Measurements from ENCODE around the gene DPAGT1.
"Not testable (repeated sequence)": the region's sequence is repeated elsewhere in the genome, so short reads cannot be mapped to it uniquely, and the experiment has no call there.

Gene DPAGT1

GRCh38 chr11:119115484-119116234 lies 14.0 kb upstream of the DPAGT1 start:
- DNase-seq = no peak

GRCh38 chr11:119114351-119114750 lies 12.7 kb upstream of the DPAGT1 start:
- DNase-seq = no peak

- no peak for DNase-seq
These were observed 12.1 kb upstream of the DPAGT1 start for GRCh38 chr11:119113716-119114115.

- DNase-seq = no peak
These were observed 10.8 kb upstream of the DPAGT1 start for GRCh38 chr11:119112314-119113020.

GRCh38 chr11:119111361-119111925 lies 9.8 kb upstream of the DPAGT1 start:
- DNase-seq = no peak

- no peak for DNase-seq
These were observed 8.8 kb upstream of the DPAGT1 start for GRCh38 chr11:119110439-119110838.

- no peak for DNase-seq
These were observed 8.2 kb upstream of the DPAGT1 start for GRCh38 chr11:119109843-119110242.

GRCh38 chr11:119108857-119109221 lies 7.2 kb upstream of the DPAGT1 start:
- no peak for DNase-seq

GRCh38 chr11:119108146-119108856 lies 6.6 kb upstream of the DPAGT1 start:
- DNase-seq = peak in 1 of 2 experiments; percentile 17

- no peak for DNase-seq
These were observed 6.0 kb upstream of the DPAGT1 start for GRCh38 chr11:119107538-119108145.

GRCh38 chr11:119106564-119107537 lies 5.2 kb upstream of the DPAGT1 start, which contains the start of gene C2CD2L:
C2CD2L (plus strand) TSS chr11:119107344; CDS start chr11:119107742, 398 bp downstream.
- DNase-seq = peak; percentile 23 to 67

- DNase-seq = no peak
These were observed 2.1 kb upstream of the DPAGT1 start for GRCh38 chr11:119103793-119104192.

GRCh38 chr11:119103161-119103664 lies 1.6 kb upstream of the DPAGT1 start:
- DNase-seq = not testable (repeated sequence)

GRCh38 chr11:119100994-119101758 lies 477 bp downstream of the DPAGT1 start:
- no peak for DNase-seq

- DNase-seq = no peak
These were observed 1.2 kb downstream of the DPAGT1 start for GRCh38 chr11:119100246-119100970.

GRCh38 chr11:119099711-119100110 lies 1.9 kb downstream of the DPAGT1 start:
- DNase-seq = no peak

- DNase-seq = peak; percentile 98 to 99
These were observed 6.4 kb downstream of the DPAGT1 start for GRCh38 chr11:119095066-119095880.

GRCh38 chr11:119094816-119095065 lies 6.9 kb downstream of the DPAGT1 start:
- DNase-seq = peak in 1 of 2 experiments; percentile 8
